HCT116 (cell line): ENCODE data around the gene IYD. TPM values are rescaled to one million over a fixed set of nuclear protein-coding genes. Genes with fewer than 3 reads are reported as not detected.

ENCODE experiments used
- ATAC-seq: fragments of 200-7000 bp; cut with Tn5 transposase; 2 replicates; pipeline ENCODE4 v1.9.1; 2020; ENCODE audit warnings: mild to moderate bottlenecking, moderate library complexity
- BruUV-seq: library from RNA; stranded (reverse); fragments of 400-500 nt; replicated peaks from 2 replicates; lab custom pipeline; 2021; lab: Mats Ljungman, UMichigan
- CTCF ChIA-PET: fragments of 300-600 bp; sonication (Branson Sonifier 250); formaldehyde crosslinking; loops from one replicate; lab custom pipeline; 2021; ENCODE audit warnings: antibody characterized with exemption; lab: Charles Lee
- POLR2A ChIA-PET: fragments of 300-600, 350-600 bp; sonication (Branson Sonifier 250); formaldehyde crosslinking; loops from one replicate; lab custom pipeline; 2021; ENCODE audit warnings: antibody characterized with exemption; lab: Charles Lee
- RAD21 ChIA-PET, 2 experiments: fragments of 300-600 bp; sonication (Branson Sonifier 250); formaldehyde crosslinking; loops; one replicate each; lab custom pipeline; 2023; ENCODE audit warnings: low total read pairs in 2 of 2; ENCODE audit not compliant: uncharacterized antibody in 2 of 2, unreplicated experiment in 2 of 2, low non-redundant PET in 1 of 2; lab: Charles Lee
- DNase-seq: peaks from one replicate; pipeline ENCODE4 v3.0.0-alpha.2; 2010; ENCODE audit warnings: low read depth, low spot score
- H2AFZ ChIP-seq: fragments of 200-600 bp; shearing (Covaris generic), sonication (generic); 2 replicates; pipeline ENCODE4 v1.6.1; 2017; ENCODE audit warnings: low read depth, mixed run types, mixed read lengths, antibody characterized with exemption, low read length; ENCODE audit not compliant: poor library complexity, severe bottlenecking
- H3K27ac ChIP-seq: 2 replicates; pipeline ENCODE4 v1.5.1; 2012; ENCODE audit warnings: low read depth, low read length
- H3K27me3 ChIP-seq: fragments of 200-600 bp; sonication (generic); 2 replicates; pipeline ENCODE4 v1.6.1; 2016; ENCODE audit warnings: mixed run types, low read length, mixed read lengths; ENCODE audit not compliant: insufficient read depth
- H3K36me3 ChIP-seq, 2 experiments: fragments of 200-500 bp in 1 of 2; fragments of 200-600 bp in 1 of 2; sonication (Bioruptor generic) in 1 of 2; sonication (generic) in 1 of 2; 2 replicates each; pipeline versions ENCODE4 v1.5.1 to v1.6.1; 2014 to 2016; ENCODE audit warnings: low read length in 2 of 2, inconsistent platforms in 1 of 2, mixed read lengths in 1 of 2, mixed run types in 1 of 2; ENCODE audit not compliant: insufficient read depth in 2 of 2, control insufficient read depth in 1 of 2
- H3K4me1 ChIP-seq, 2 experiments: fragments of 200-600 bp in 1 of 2; sonication (generic) in 1 of 2; 2 replicates each; pipeline versions ENCODE4 v1.5.1 to v1.6.1; 2012 to 2017; ENCODE audit warnings: low read length in 2 of 2, inconsistent platforms in 1 of 2, mild to moderate bottlenecking in 1 of 2, mixed read lengths in 1 of 2, mixed run types in 1 of 2, moderate library complexity in 1 of 2; ENCODE audit not compliant: insufficient read depth in 2 of 2, control insufficient read depth in 1 of 2
- H3K4me2 ChIP-seq: fragments of 200-600 bp; sonication (generic); 2 replicates; pipeline ENCODE4 v1.6.1; 2017; ENCODE audit warnings: mixed run types, low read length, mixed read lengths
- H3K4me3 ChIP-seq, 2 experiments: fragments of 200-600 bp in 1 of 2; sonication (generic) in 1 of 2; replicated peaks in 1 of 2; 2 replicates each; pipeline ENCODE4 v1.5.1; 2011 to 2016; ENCODE audit warnings: low read length in 2 of 2, control low read depth in 1 of 2, low read depth in 1 of 2, mild to moderate bottlenecking in 1 of 2, mixed read lengths in 1 of 2, mixed run types in 1 of 2
- H3K79me2 ChIP-seq: fragments of 200-600 bp; sonication (generic); 2 replicates; pipeline ENCODE4 v1.6.1; 2017; ENCODE audit warnings: mild to moderate bottlenecking, mixed run types, low read length, moderate library complexity, mixed read lengths; ENCODE audit not compliant: insufficient read depth
- H3K9ac ChIP-seq: fragments of 200-600 bp; sonication (generic); 2 replicates; pipeline ENCODE4 v1.6.1; 2016; ENCODE audit warnings: low read length, mixed read lengths
- H3K9me2 ChIP-seq: fragments of 200-600 bp; sonication (generic), shearing (Covaris generic); 2 replicates; pipeline ENCODE4 v1.6.1; 2017; ENCODE audit warnings: mixed run types, mild to moderate bottlenecking, moderate library complexity; ENCODE audit not compliant: insufficient read depth
- H3K9me3 ChIP-seq, 2 experiments: fragments of 200-500 bp in 1 of 2; fragments of 200-600 bp in 1 of 2; sonication (Bioruptor generic) in 1 of 2; sonication (generic) in 1 of 2; 2 replicates each; pipeline ENCODE4 v1.6.1; 2014 to 2017; ENCODE audit warnings: low read length in 2 of 2, mixed read lengths in 2 of 2, inconsistent platforms in 1 of 2, low read depth in 1 of 2, mild to moderate bottlenecking in 1 of 2, mixed run types in 1 of 2, moderate library complexity in 1 of 2; ENCODE audit not compliant: control insufficient read depth in 1 of 2, insufficient read depth in 1 of 2
- H4K20me1 ChIP-seq: fragments of 200-600 bp; sonication (generic), shearing (Covaris generic); 2 replicates; pipeline ENCODE4 v1.6.1; 2017; ENCODE audit warnings: mixed run types, mild to moderate bottlenecking, moderate library complexity; ENCODE audit not compliant: insufficient read depth
- CBX3 ChIP-seq: IDR thresholded peaks from 2 replicates; pipeline ENCODE4 v1.6.1; 2012; ENCODE audit warnings: low read depth
- CEBPB ChIP-seq: IDR thresholded peaks from 2 replicates; pipeline ENCODE4 v1.6.1; 2012; ENCODE audit warnings: low read depth
- EGR1 ChIP-seq: IDR thresholded peaks from 2 replicates; pipeline ENCODE4 v1.6.1; 2012; ENCODE audit warnings: low read depth
- EZH2phosphoT487 ChIP-seq: fragments of 200-600 bp; IDR thresholded peaks from 2 replicates; pipeline ENCODE4 v1.6.1; 2018; ENCODE audit warnings: antibody characterized with exemption, borderline replicate concordance
- POLR2A ChIP-seq: IDR thresholded peaks from 2 replicates; pipeline ENCODE4 v1.7.0; 2011; ENCODE audit warnings: borderline replicate concordance; ENCODE audit not compliant: insufficient read depth, insufficient read length; ENCODE audit errors: extremely low read depth
- POLR2AphosphoS5 ChIP-seq: IDR thresholded peaks from 2 replicates; pipeline ENCODE4 v1.6.1; 2011; ENCODE audit warnings: mild to moderate bottlenecking, low read depth, low read length, moderate library complexity
- SIN3A ChIP-seq: IDR thresholded peaks from 2 replicates; pipeline ENCODE4 v1.6.1; 2012; ENCODE audit warnings: low read depth
- SP1 ChIP-seq: IDR thresholded peaks from 2 replicates; pipeline ENCODE4 v1.6.1; 2012; ENCODE audit warnings: low read depth
- YY1 ChIP-seq: IDR thresholded peaks from 2 replicates; pipeline ENCODE4 v1.6.1; 2011; ENCODE audit warnings: low read length, low read depth, moderate library complexity, mild to moderate bottlenecking; ENCODE audit not compliant: insufficient replicate concordance; ENCODE audit errors: extremely low read depth
- intact Hi-C: fragments of 100-400 bp; cut with micrococcal nuclease; formaldehyde crosslinking; loops from 2 replicates; pipeline ENCODE4 v1.10.0; 2022
- total RNA-seq: library from RNA; stranded (reverse); gene quantifications from one replicate; pipeline ENCODE4 v1.2.1, GENCODE V29; 2021; ENCODE audit not compliant: unreplicated experiment
- TF ChIP-seq, protein P1 (sequence below): IDR thresholded peaks from 2 replicates; pipeline ENCODE4 v1.6.1; 2012
- TF ChIP-seq, protein P2 (sequence below), 3 experiments: fragments of 200-600 bp in 1 of 3; sonication (generic) in 1 of 3; IDR thresholded peaks in 2 of 3; conservative IDR thresholded peaks in 1 of 3; 2 replicates each; pipeline ENCODE4 v1.5.1; 2012 to 2017; ENCODE audit warnings: low read depth in 2 of 3, low read length in 2 of 3, antibody characterized with exemption in 1 of 3, borderline replicate concordance in 1 of 3, control low read depth in 1 of 3, mild to moderate bottlenecking in 1 of 3, mixed read lengths in 1 of 3, mixed run types in 1 of 3, moderate library complexity in 1 of 3; ENCODE audit not compliant: insufficient read depth in 1 of 3
- TF ChIP-seq, protein P3 (sequence below): IDR thresholded peaks from 2 replicates; pipeline ENCODE4 v1.6.1; 2012
- TF ChIP-seq, protein P4 (sequence below): IDR thresholded peaks from 2 replicates; pipeline ENCODE4 v1.6.1; 2012; ENCODE audit warnings: low read depth

Gene IYD
- total RNA-seq, 1 experiment from 2014 or later, result not detected

DNA sequence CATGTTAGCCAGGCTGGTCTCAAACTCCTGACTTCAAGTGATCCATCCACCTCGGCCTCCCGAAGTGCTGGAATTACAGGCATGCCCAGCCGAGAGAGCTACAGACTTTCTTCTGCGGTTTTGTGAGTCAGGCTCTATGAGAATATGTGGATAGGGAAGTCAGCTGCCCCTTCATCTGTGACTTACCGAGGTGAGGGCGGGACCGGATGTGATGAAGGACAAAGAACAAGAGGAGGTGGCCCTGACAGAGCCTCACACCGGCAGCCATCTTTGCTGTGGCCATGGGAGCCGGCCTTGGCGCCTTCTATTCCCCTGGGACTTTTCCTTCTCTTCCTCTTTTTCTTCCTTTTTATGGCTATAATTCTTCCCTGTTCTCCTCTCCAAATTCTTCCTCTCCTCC lies 67.0 kb downstream of the IYD start:
- no peaks in the 10 kb centered on the region for H3K79me2 ChIP-seq
- no peak for TF ChIP-seq EZH2phosphoT487
- TF ChIP-seq, protein P1, sequence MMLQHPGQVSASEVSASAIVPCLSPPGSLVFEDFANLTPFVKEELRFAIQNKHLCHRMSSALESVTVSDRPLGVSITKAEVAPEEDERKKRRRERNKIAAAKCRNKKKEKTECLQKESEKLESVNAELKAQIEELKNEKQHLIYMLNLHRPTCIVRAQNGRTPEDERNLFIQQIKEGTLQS, result no peak
- no peak for TF ChIP-seq SIN3A
- TF ChIP-seq CBX3, result no peak
- no peak for TF ChIP-seq POLR2AphosphoS5
- TF ChIP-seq POLR2A, result no peak
- TF ChIP-seq YY1, result no peak
- TF ChIP-seq, protein P2, sequence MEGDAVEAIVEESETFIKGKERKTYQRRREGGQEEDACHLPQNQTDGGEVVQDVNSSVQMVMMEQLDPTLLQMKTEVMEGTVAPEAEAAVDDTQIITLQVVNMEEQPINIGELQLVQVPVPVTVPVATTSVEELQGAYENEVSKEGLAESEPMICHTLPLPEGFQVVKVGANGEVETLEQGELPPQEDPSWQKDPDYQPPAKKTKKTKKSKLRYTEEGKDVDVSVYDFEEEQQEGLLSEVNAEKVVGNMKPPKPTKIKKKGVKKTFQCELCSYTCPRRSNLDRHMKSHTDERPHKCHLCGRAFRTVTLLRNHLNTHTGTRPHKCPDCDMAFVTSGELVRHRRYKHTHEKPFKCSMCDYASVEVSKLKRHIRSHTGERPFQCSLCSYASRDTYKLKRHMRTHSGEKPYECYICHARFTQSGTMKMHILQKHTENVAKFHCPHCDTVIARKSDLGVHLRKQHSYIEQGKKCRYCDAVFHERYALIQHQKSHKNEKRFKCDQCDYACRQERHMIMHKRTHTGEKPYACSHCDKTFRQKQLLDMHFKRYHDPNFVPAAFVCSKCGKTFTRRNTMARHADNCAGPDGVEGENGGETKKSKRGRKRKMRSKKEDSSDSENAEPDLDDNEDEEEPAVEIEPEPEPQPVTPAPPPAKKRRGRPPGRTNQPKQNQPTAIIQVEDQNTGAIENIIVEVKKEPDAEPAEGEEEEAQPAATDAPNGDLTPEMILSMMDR (IDR thresholded peaks at IDR 0.05 in 2 of 3, conservative IDR thresholded peaks at IDR 0.05 in 1 of 3; ENCODE audit: borderline replicate concordance in 1 of 3, insufficient read depth in 1 of 3, low read depth in 2 of 3, low read length in 2 of 3), result no peak
- TF ChIP-seq, protein P3, sequence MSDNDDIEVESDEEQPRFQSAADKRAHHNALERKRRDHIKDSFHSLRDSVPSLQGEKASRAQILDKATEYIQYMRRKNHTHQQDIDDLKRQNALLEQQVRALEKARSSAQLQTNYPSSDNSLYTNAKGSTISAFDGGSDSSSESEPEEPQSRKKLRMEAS, result no peak
- TF ChIP-seq, protein P4, sequence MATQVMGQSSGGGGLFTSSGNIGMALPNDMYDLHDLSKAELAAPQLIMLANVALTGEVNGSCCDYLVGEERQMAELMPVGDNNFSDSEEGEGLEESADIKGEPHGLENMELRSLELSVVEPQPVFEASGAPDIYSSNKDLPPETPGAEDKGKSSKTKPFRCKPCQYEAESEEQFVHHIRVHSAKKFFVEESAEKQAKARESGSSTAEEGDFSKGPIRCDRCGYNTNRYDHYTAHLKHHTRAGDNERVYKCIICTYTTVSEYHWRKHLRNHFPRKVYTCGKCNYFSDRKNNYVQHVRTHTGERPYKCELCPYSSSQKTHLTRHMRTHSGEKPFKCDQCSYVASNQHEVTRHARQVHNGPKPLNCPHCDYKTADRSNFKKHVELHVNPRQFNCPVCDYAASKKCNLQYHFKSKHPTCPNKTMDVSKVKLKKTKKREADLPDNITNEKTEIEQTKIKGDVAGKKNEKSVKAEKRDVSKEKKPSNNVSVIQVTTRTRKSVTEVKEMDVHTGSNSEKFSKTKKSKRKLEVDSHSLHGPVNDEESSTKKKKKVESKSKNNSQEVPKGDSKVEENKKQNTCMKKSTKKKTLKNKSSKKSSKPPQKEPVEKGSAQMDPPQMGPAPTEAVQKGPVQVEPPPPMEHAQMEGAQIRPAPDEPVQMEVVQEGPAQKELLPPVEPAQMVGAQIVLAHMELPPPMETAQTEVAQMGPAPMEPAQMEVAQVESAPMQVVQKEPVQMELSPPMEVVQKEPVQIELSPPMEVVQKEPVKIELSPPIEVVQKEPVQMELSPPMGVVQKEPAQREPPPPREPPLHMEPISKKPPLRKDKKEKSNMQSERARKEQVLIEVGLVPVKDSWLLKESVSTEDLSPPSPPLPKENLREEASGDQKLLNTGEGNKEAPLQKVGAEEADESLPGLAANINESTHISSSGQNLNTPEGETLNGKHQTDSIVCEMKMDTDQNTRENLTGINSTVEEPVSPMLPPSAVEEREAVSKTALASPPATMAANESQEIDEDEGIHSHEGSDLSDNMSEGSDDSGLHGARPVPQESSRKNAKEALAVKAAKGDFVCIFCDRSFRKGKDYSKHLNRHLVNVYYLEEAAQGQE, result no peak
- TF ChIP-seq CEBPB, result no peak
- TF ChIP-seq EGR1, result no peak
- TF ChIP-seq SP1, result no peak
- TF ChIP-seq, all 23 proteins: peak for 0
- Histone ChIP-seq H3K4me3 (no peak overlapping the region), H3K9me2 (no peaks in the 10 kb centered on the region), H3K4me2 (no peak overlapping the region), H4K20me1 (no peaks in the 10 kb centered on the region), H2AFZ (no peak overlapping the region), H3K9ac (no peak overlapping the region), H3K27ac (no peak overlapping the region), H3K4me1 (no peaks in the 10 kb centered on the region), H3K27me3 (no peaks in the 10 kb centered on the region), H3K36me3 (no peaks in the 10 kb centered on the region), H3K9me3 (no peaks in the 10 kb centered on the region)
- RAD21 ChIA-PET, result no interaction called here
- DNase-seq (no peak), ATAC-seq (no peak)
- no TSS peak for BruUV-seq
- POLR2A ChIA-PET, result no interaction called here
- CTCF ChIA-PET, result no interaction called here
- intact Hi-C loops, result no loop called here
